Spinal cord (tissue), 10 donors: ENCODE results near the gene HERC5. TPM values are rescaled to one million over a fixed set of nuclear protein-coding genes. Genes with fewer than 3 reads are reported as not detected.

Experiments used
- DNase-seq, 6 donors: peaks; one replicate each; pipeline versions ENCODE4 v3.0.0 to v3.0.0-alpha.2; 2013 to 2015; ENCODE audit warnings: low spot score in 6 of 6, low read depth in 4 of 6
- H3K27ac ChIP-seq: one replicate; pipeline ENCODE4 v1.5.1; 2013; ENCODE audit warnings: low read depth, low read length, control low read depth
- H3K27me3 ChIP-seq: one replicate; pipeline ENCODE4 v1.6.1; 2013; ENCODE audit warnings: low read length; ENCODE audit not compliant: control insufficient read depth, insufficient read depth
- H3K36me3 ChIP-seq: one replicate; pipeline ENCODE4 v1.6.1; 2013; ENCODE audit warnings: low read length; ENCODE audit not compliant: control insufficient read depth, insufficient read depth
- H3K4me1 ChIP-seq: one replicate; pipeline ENCODE4 v1.6.1; 2013; ENCODE audit warnings: low read length; ENCODE audit not compliant: control insufficient read depth, insufficient read depth
- H3K4me3 ChIP-seq: one replicate; pipeline ENCODE4 v1.5.1; 2013; ENCODE audit warnings: low read depth, low read length, control low read depth
- H3K9me3 ChIP-seq: one replicate; pipeline ENCODE4 v1.6.1; 2013; ENCODE audit warnings: low read length; ENCODE audit not compliant: control insufficient read depth, insufficient read depth
- WGBS: methylation state at CpG from one replicate; pipeline ENCODE4 v1.1.5; 2013; ENCODE audit warnings: missing lambda C conversion rate; ENCODE audit not compliant: insufficient coverage; 5-methylcytosine and 5-hydroxymethylcytosine counted together
- polyA plus RNA-seq, 2 donors: library from polyadenylated mRNA; unstranded; fragments of 120-200 nt; gene quantifications; one replicate each; pipeline ENCODE4 v1.2.1, GENCODE V29; 2013; ENCODE audit not compliant: insufficient read length in 2 of 2
- total RNA-seq, 2 donors: library from RNA; depleted of rRNA in 1 of 2; stranded (reverse); fragments of 120-200 nt in 1 of 2; fragments of >200 nt in 1 of 2; gene quantifications; one replicate each; pipeline versions ENCODE4 v1.2.3 to v1.2.4, GENCODE V29; 2013 to 2014
- donor health status: healthy.

The HERC5 gene
- total and polyA plus RNA-seq, 4 donors = 2.8 to 6.8 (median 4.8) TPM

DNA sequence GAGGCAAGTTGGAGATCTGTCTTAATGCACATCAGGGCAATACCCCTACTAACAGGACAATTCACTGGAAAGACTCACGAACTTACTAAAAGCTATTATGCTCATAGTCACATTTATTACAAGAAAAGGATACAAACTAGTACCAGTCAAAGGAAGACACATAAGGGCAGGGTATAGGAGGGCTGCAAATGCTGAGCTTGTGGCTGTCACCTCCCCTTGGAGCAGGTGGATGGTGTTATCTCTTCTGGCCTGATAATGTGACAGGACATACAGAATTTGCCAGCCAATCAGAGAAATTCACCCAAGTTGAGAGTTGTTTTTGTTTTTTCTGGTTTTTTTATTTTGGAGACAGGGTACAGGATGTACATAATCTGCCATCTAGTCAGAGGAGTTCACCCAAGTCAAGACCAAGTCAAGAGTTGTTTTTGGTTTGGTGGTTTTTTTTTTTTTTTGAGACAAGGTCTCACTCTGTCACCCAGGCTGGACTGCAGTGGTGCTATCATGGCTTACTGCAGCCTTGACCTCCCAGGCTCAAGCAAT is 8.8 kb downstream of the HERC5 start:
- no peaks in the 10 kb centered on the region for H3K27me3 ChIP-seq
- WGBS = no CpG with 5 or more reads among the region's 1 CpG
- H3K4me3 ChIP-seq = no peak overlapping the region
- H3K27ac ChIP-seq = no peak overlapping the region
- no peaks in the 10 kb centered on the region for H3K9me3 ChIP-seq
- H3K4me1 ChIP-seq = no peaks in the 10 kb centered on the region
- no peaks in the 10 kb centered on the region for H3K36me3 ChIP-seq
- no peak for DNase-seq

DNA sequence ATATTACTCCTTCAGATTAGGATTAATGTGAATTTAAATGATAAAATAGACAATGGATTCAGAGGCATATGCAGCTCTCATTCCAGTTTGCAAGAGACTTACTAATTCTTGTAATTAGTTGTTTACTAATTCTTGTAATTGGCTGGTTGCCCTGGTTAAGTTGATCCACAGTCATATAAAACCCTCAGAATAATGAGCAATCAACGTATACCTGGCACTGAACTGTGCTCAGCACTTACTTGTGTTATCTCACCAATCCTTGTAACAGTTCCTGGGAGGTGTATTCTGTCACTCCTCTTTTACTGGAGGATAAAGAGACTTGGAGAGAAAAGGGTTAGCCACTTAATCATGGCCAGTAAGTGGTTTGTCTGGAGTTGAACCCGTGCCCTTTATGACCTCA is 10.5 kb downstream of the HERC5 start:
- Histone ChIP-seq H3K27ac (no peak overlapping the region), H3K9me3 (no peaks in the 10 kb centered on the region), H3K4me3 (no peak overlapping the region), H3K4me1 (no peaks in the 10 kb centered on the region), H3K36me3 (no peaks in the 10 kb centered on the region), H3K27me3 (no peaks in the 10 kb centered on the region)
- DNase-seq = no peak
- 62% methylated on average over 2 of the region's 2 CpGs for WGBS

- Histone ChIP-seq H3K36me3 (no peaks in the 10 kb centered on the region), H3K4me3 (no peak overlapping the region), H3K9me3 (no peaks in the 10 kb centered on the region), H3K27ac (no peak overlapping the region), H3K4me1 (no peaks in the 10 kb centered on the region), H3K27me3 (no peaks in the 10 kb centered on the region)
- no peak for DNase-seq
- no CpG with 5 or more reads among the region's 5 CpGs for WGBS
These were observed 20.4 kb downstream of the HERC5 start for GRCh38 chr4:88477229-88477860.

DNA sequence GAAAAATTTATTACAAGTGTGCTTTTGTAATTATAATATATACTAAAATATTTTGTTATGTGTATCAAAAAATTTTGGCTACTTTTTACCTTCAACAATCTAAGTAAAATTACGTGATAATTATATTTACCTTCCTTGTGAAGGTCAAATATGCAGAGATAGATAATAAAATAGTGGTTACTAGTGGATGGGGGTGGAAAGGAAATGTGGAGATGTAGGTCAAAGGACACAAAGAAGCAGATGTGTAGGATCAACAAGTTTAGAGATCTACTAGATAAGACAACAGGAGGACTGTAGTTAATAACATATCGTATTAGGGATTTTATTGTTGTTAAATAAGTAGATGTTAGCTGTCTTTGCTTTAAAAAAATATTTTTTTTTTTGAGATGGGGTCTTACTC is 21.3 kb downstream of the HERC5 start:
- Histone ChIP-seq H3K9me3 (no peaks in the 10 kb centered on the region), H3K4me1 (no peaks in the 10 kb centered on the region), H3K36me3 (no peaks in the 10 kb centered on the region), H3K4me3 (no peak overlapping the region), H3K27me3 (no peaks in the 10 kb centered on the region), H3K27ac (no peak overlapping the region)
- no peak for DNase-seq
- WGBS = no CpG with 5 or more reads among the region's 2 CpGs

GRCh38 chr4:88481537-88481936 is 24.6 kb downstream of the HERC5 start:
- no peak for DNase-seq
- Histone ChIP-seq H3K27me3 (no peaks in the 10 kb centered on the region), H3K36me3 (no peaks in the 10 kb centered on the region), H3K4me1 (no peaks in the 10 kb centered on the region), H3K4me3 (no peak overlapping the region), H3K9me3 (no peaks in the 10 kb centered on the region), H3K27ac (no peak overlapping the region)
- no CpG with 5 or more reads among the region's 1 CpG for WGBS

DNA sequence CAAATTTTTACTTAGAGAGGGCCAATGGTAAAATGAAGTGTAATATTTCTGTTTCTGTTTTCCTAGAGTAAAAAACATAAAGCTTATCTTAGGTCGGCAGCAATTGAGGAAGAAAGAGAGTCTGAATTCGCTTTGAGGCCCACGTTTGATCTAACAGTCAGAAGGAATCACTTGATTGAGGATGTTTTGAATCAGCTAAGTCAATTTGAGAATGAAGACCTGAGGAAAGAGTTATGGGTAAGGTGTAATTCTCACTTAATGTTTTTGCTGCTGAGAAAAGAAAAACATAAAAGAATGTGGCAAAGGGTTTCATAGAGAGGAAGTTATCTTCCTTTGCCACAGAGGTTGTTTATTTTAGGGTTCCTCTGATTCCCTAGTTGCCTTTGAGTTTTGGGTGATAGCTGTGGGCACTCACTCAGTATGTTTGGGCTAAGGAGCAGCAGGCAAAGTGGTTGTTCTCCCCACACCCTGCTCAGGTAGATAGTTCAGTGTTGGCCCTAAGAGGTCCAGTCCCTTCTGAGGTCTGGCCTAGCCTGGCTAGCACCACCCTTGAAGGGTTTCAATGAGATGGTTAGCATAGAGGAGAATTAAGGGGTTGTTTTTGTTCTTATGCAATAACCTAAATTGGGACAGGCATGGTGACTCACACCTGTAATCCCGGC is 32.3 kb downstream of the HERC5 start:
- Histone ChIP-seq H3K4me1 (no peaks in the 10 kb centered on the region), H3K27me3 (no peaks in the 10 kb centered on the region), H3K36me3 (no peaks in the 10 kb centered on the region), H3K27ac (no peak overlapping the region), H3K4me3 (no peak overlapping the region), H3K9me3 (no peaks in the 10 kb centered on the region)
- no peak for DNase-seq
- WGBS = 76% methylated on average over 3 of the region's 4 CpGs

GRCh38 chr4:88497859-88498409 is 41.0 kb downstream of the HERC5 start:
- H3K27me3 ChIP-seq = no peaks in the 10 kb centered on the region
- no peaks in the 10 kb centered on the region for H3K9me3 ChIP-seq
- no peaks in the 10 kb centered on the region for H3K36me3 ChIP-seq
- no peak overlapping the region for H3K4me3 ChIP-seq
- no peaks in the 10 kb centered on the region for H3K4me1 ChIP-seq
- no peak overlapping the region for H3K27ac ChIP-seq
- WGBS = 88% methylated on average over 1 of the region's 2 CpGs
- no peak for DNase-seq

GRCh38 chr4:88503344-88503743 is 46.4 kb downstream of the HERC5 start:
- H3K9me3 ChIP-seq = no peaks in the 10 kb centered on the region
- no CpG with 5 or more reads among the region's 2 CpGs for WGBS
- H3K4me1 ChIP-seq = no peaks in the 10 kb centered on the region
- no peaks in the 10 kb centered on the region for H3K27me3 ChIP-seq
- DNase-seq = no peak
- H3K4me3 ChIP-seq = no peak overlapping the region
- H3K36me3 ChIP-seq = no peaks in the 10 kb centered on the region
- no peak overlapping the region for H3K27ac ChIP-seq

DNA sequence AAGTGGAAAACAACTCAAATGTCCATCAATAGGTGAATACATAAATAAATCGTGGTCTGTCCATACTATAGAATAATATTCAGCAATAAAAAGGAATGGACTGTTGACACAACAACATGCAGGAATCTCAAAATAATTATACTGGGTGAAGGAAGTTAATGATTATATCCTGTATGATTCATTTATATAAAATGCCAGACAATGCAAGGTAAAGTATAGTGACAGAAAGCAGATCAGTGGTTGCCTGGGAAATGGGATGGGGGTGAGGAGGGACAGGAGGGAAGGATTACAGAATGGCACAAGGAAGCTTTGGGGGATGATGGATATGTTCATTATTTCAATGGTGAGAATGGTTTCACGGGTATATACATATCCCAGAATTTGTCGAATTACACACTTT is 54.3 kb downstream of the HERC5 start:
- DNase-seq = no peak
- H3K27ac ChIP-seq = no peak overlapping the region
- H3K4me3 ChIP-seq = no peak overlapping the region
- no peaks in the 10 kb centered on the region for H3K36me3 ChIP-seq
- H3K4me1 ChIP-seq = no peaks in the 10 kb centered on the region
- no peaks in the 10 kb centered on the region for H3K9me3 ChIP-seq
- no peaks in the 10 kb centered on the region for H3K27me3 ChIP-seq
- no CpG with 5 or more reads among the region's 3 CpGs for WGBS
